H1 (cell line): ENCODE measurements around the gene NLRP7. TPM values are rescaled to one million over a fixed set of nuclear protein-coding genes. Genes with fewer than 3 reads are reported as not detected.

Source experiments
- CTCF ChIA-PET: fragments of 300-600 bp; sonication (Branson Sonifier 250); formaldehyde crosslinking; loops from one replicate; lab custom pipeline; 2021; ENCODE audit not compliant: partially characterized antibody; lab: Charles Lee
- POLR2A ChIA-PET: fragments of 300-600 bp; sonication (Branson Sonifier 250); formaldehyde crosslinking; loops from one replicate; lab custom pipeline; 2021; ENCODE audit warnings: inconsistent platforms; ENCODE audit not compliant: partially characterized antibody; lab: Charles Lee
- DNase-seq, 2 experiments: peaks; one replicate each; pipeline versions ENCODE4 v3.0.0 to v3.0.0-alpha.2; 2010 to 2022; ENCODE audit warnings: low spot score in 2 of 2, low read depth in 1 of 2, mixed read lengths in 1 of 2
- FAIRE-seq: peaks from 2 replicates; lab custom pipeline; 2011; peaks lifted over from hg19 to GRCh38; lab: Jason Lieb, UNC
- H2AFZ ChIP-seq: 2 replicates; pipeline ENCODE4 v1.8.1; 2012; ENCODE audit warnings: low read length, inconsistent platforms
- H2AK5ac ChIP-seq: 2 replicates; pipeline ENCODE4 v1.6.1; 2013; ENCODE audit warnings: low read depth, low read length
- H2BK120ac ChIP-seq: replicated peaks from 2 replicates; pipeline ENCODE3; 2013; ENCODE audit warnings: low read depth, low read length, inconsistent platforms
- H2BK12ac ChIP-seq: 2 replicates; pipeline ENCODE4 v1.6.1; 2013; ENCODE audit warnings: low read depth, low read length
- H2BK15ac ChIP-seq: 2 replicates; pipeline ENCODE4 v1.6.1; 2013; ENCODE audit warnings: low read length
- H2BK20ac ChIP-seq: 2 replicates; pipeline ENCODE4 v1.6.1; 2013; ENCODE audit warnings: low read length
- H2BK5ac ChIP-seq: 2 replicates; pipeline ENCODE4 v1.6.1; 2013; ENCODE audit warnings: low read depth, low read length
- H3K14ac ChIP-seq: 2 replicates; pipeline ENCODE4 v1.6.1; 2013; ENCODE audit warnings: inconsistent platforms; ENCODE audit not compliant: insufficient read length
- H3K18ac ChIP-seq: 2 replicates; pipeline ENCODE4 v1.6.1; 2013; ENCODE audit warnings: low read length; ENCODE audit errors: extremely low read depth
- H3K23ac ChIP-seq: 2 replicates; pipeline ENCODE4 v1.6.1; 2013; ENCODE audit warnings: inconsistent platforms; ENCODE audit not compliant: insufficient read length
- H3K23me2 ChIP-seq: 2 replicates; pipeline ENCODE4 v1.6.1; 2013; ENCODE audit warnings: low read depth, low read length
- H3K27ac ChIP-seq: 2 replicates; pipeline ENCODE4 v1.6.1; 2011; ENCODE audit warnings: low read depth, low read length, inconsistent platforms
- H3K27me3 ChIP-seq, 4 experiments: replicated peaks in 1 of 4; 1 replicate in 1 of 4; 2 replicates in 3 of 4; pipeline versions ENCODE4 v1.6.1 to v1.8.1; 2011 to 2013; ENCODE audit warnings: low read length in 3 of 4, mild to moderate bottlenecking in 3 of 4, inconsistent platforms in 2 of 4, mixed read lengths in 2 of 4, moderate library complexity in 1 of 4; ENCODE audit not compliant: control insufficient read depth in 3 of 4, insufficient read depth in 3 of 4; ENCODE audit errors: extremely low read depth in 1 of 4
- H3K36me3 ChIP-seq, 4 experiments: 2 replicates each; pipeline versions ENCODE4 v1.6.1 to v1.8.1; 2011 to 2013; ENCODE audit warnings: mild to moderate bottlenecking in 4 of 4, low read length in 3 of 4, moderate library complexity in 2 of 4, control low read depth in 1 of 4, inconsistent platforms in 1 of 4; ENCODE audit not compliant: insufficient read depth in 4 of 4, control insufficient read depth in 2 of 4
- H3K4ac ChIP-seq: replicated peaks from 2 replicates; pipeline ENCODE3; 2013; ENCODE audit warnings: low read length, low read depth, mixed read lengths, inconsistent platforms; ENCODE audit not compliant: insufficient read length
- H3K4me1 ChIP-seq, 4 experiments: replicated peaks in 1 of 4; 1 replicate in 1 of 4; 2 replicates in 3 of 4; pipeline versions ENCODE4 v1.6.1 to v1.8.1; 2011 to 2013; ENCODE audit warnings: low read length in 3 of 4, inconsistent platforms in 2 of 4, mixed read lengths in 1 of 4; ENCODE audit not compliant: insufficient read depth in 4 of 4, control insufficient read depth in 3 of 4
- H3K4me2 ChIP-seq, 2 experiments: 2 replicates each; pipeline versions ENCODE4 v1.6.1 to v1.8.1; 2011 to 2013; ENCODE audit warnings: low read depth in 2 of 2, low read length in 2 of 2, control low read depth in 1 of 2, inconsistent platforms in 1 of 2, mild to moderate bottlenecking in 1 of 2; ENCODE audit not compliant: insufficient read depth in 1 of 2
- H3K4me3 ChIP-seq, 4 experiments: fragments of 200-600, 300-600 bp in 1 of 4; sonication (generic), shearing (Covaris generic), sonication (Bioruptor Twin) in 1 of 4; 2 replicates each; pipeline versions ENCODE4 v1.5.1 to v1.8.1; 2011 to 2016; ENCODE audit warnings: low read length in 4 of 4, low read depth in 3 of 4, control low read depth in 2 of 4, inconsistent platforms in 2 of 4, mild to moderate bottlenecking in 2 of 4, mixed read lengths in 1 of 4, moderate library complexity in 1 of 4; ENCODE audit not compliant: insufficient read depth in 2 of 4; ENCODE audit errors: extremely low read depth in 1 of 4
- H3K56ac ChIP-seq: replicated peaks from 2 replicates; pipeline ENCODE3; 2013; ENCODE audit warnings: low read depth, mild to moderate bottlenecking, mixed read lengths, low read length, inconsistent platforms; ENCODE audit not compliant: insufficient read length
- H3K79me1 ChIP-seq: 2 replicates; pipeline ENCODE4 v1.6.1; 2013; ENCODE audit warnings: low read depth, low read length, control low read depth
- H3K79me2 ChIP-seq, 2 experiments: 2 replicates each; pipeline versions ENCODE4 v1.6.1 to v1.8.1; 2012 to 2013; ENCODE audit warnings: low read length in 2 of 2, mild to moderate bottlenecking in 2 of 2, inconsistent platforms in 1 of 2; ENCODE audit not compliant: insufficient read depth in 2 of 2, control insufficient read depth in 1 of 2
- H3K9ac ChIP-seq, 4 experiments: replicated peaks in 1 of 4; 1 replicate in 1 of 4; 2 replicates in 3 of 4; pipeline versions ENCODE4 v1.6.1 to v1.8.1; 2011 to 2013; ENCODE audit warnings: low read depth in 3 of 4, low read length in 3 of 4, control low read depth in 2 of 4, mild to moderate bottlenecking in 2 of 4, moderate library complexity in 2 of 4, inconsistent platforms in 1 of 4; ENCODE audit errors: extremely low read depth in 1 of 4
- H3K9me3 ChIP-seq, 2 experiments: 2 replicates each; pipeline versions ENCODE4 v1.6.1 to v1.8.1; 2012 to 2013; ENCODE audit warnings: mild to moderate bottlenecking in 2 of 2, moderate library complexity in 2 of 2, control low read depth in 1 of 2, inconsistent platforms in 1 of 2, low read depth in 1 of 2, low read length in 1 of 2, mixed read lengths in 1 of 2; ENCODE audit not compliant: insufficient read depth in 2 of 2
- H4K20me1 ChIP-seq, 2 experiments: replicated peaks in 1 of 2; 2 replicates each; pipeline versions ENCODE3 to v1.8.1; 2011 to 2013; ENCODE audit warnings: inconsistent platforms in 2 of 2, low read length in 2 of 2, mild to moderate bottlenecking in 1 of 2; ENCODE audit not compliant: insufficient read depth in 2 of 2, control insufficient read depth in 1 of 2
- H4K5ac ChIP-seq: 2 replicates; pipeline ENCODE4 v1.6.1; 2013; ENCODE audit warnings: low read length, low read depth, mixed read lengths, inconsistent platforms; ENCODE audit not compliant: insufficient read length
- H4K8ac ChIP-seq: 2 replicates; pipeline ENCODE4 v1.8.0; 2013; ENCODE audit warnings: mild to moderate bottlenecking, moderate library complexity, low read length, inconsistent platforms; ENCODE audit not compliant: insufficient read depth; ENCODE audit errors: extremely low read depth
- H4K91ac ChIP-seq: replicated peaks from 2 replicates; pipeline ENCODE3; 2013; ENCODE audit warnings: low read length, mixed read lengths, inconsistent platforms; ENCODE audit not compliant: insufficient read length
- CTCF ChIP-seq, 3 experiments: IDR thresholded peaks; 1 replicate in 2 of 3; 2 replicates in 1 of 3; pipeline versions ENCODE4 v1.5.1 to v1.6.1; 2011; ENCODE audit warnings: low read length in 3 of 3, mild to moderate bottlenecking in 3 of 3, inconsistent platforms in 2 of 3, low read depth in 1 of 3, moderate library complexity in 1 of 3; ENCODE audit not compliant: insufficient read depth in 1 of 3; ENCODE audit errors: control extremely low read depth in 1 of 3
- FOSL1 ChIP-seq: IDR thresholded peaks from 2 replicates; pipeline ENCODE4 v1.6.1; 2011; ENCODE audit warnings: mild to moderate bottlenecking, low read depth, low read length, moderate library complexity; ENCODE audit not compliant: insufficient read depth
- NRF1 ChIP-seq: IDR thresholded peaks from 2 replicates; pipeline ENCODE4 v1.6.1; 2011; ENCODE audit warnings: mild to moderate bottlenecking, low read depth, low read length, improper control_type of control experiment
- RBBP5 ChIP-seq: IDR thresholded peaks from 2 replicates; pipeline ENCODE4 v1.7.1; 2012; ENCODE audit warnings: low read depth, mild to moderate bottlenecking, inconsistent platforms, low read length, moderate library complexity, borderline replicate concordance
- RFX5 ChIP-seq: IDR thresholded peaks from 2 replicates; pipeline ENCODE4 v1.6.1; 2011; ENCODE audit warnings: low read depth, low read length, improper control_type of control experiment, borderline replicate concordance
- SAP30 ChIP-seq: fragments of 300-600 bp; sonication (generic); IDR thresholded peaks from 2 replicates; pipeline ENCODE4 v1.7.1; 2012; ENCODE audit warnings: low read length, moderate library complexity, mild to moderate bottlenecking, inconsistent platforms; ENCODE audit not compliant: insufficient read depth, insufficient replicate concordance
- SIN3A ChIP-seq, 2 experiments: IDR thresholded peaks in 1 of 2; conservative IDR thresholded peaks in 1 of 2; 2 replicates each; pipeline ENCODE4 v1.6.1; 2011 to 2012; ENCODE audit warnings: low read length in 2 of 2, improper control_type of control experiment in 1 of 2, low read depth in 1 of 2, mild to moderate bottlenecking in 1 of 2
- SP2 ChIP-seq: IDR thresholded peaks from 2 replicates; pipeline ENCODE4 v1.6.1; 2012; ENCODE audit warnings: mild to moderate bottlenecking, low read length, inconsistent platforms
- TBP ChIP-seq: IDR thresholded peaks from 2 replicates; pipeline ENCODE4 v1.6.1; 2011; ENCODE audit warnings: low read depth, low read length, improper control_type of control experiment
- ZNF274 ChIP-seq: IDR thresholded peaks from 2 replicates; pipeline ENCODE4 v1.7.0; 2012; ENCODE audit warnings: low read length, borderline replicate concordance; ENCODE audit errors: extremely low read depth
- WGBS, 2 experiments: shearing (Covaris generic) in 1 of 2; methylation state at CpG; one replicate each; pipeline versions ENCODE4 v1.1.6 to v1.1.7; 2013 to 2015; ENCODE audit warnings: low lambda C conversion rate in 2 of 2, mixed read lengths in 2 of 2, inconsistent platforms in 1 of 2, low coverage in 1 of 2, missing lambda C conversion rate in 1 of 2; ENCODE audit not compliant: insufficient replicate concordance in 2 of 2, insufficient coverage in 1 of 2, insufficient read length in 1 of 2; ENCODE audit errors: extremely low coverage in 1 of 2, missing lambda C conversion rate in 1 of 2; 5-methylcytosine and 5-hydroxymethylcytosine counted together
- polyA plus RNA-seq, 7 experiments: library from polyadenylated mRNA; depleted of rRNA in 3 of 7; stranded (reverse) in 5 of 7; unstranded in 2 of 7; fragments of >200 nt in 5 of 7; fragments of 200-250 nt in 2 of 7; gene quantifications; 1 replicate in 5 of 7; 2 replicates in 1 of 7; 4 replicates in 1 of 7; pipeline versions ENCODE4 v1.2.1 to v1.2.3, GENCODE V29; 2011 to 2013; ENCODE audit warnings: missing spikeins in 2 of 7, mixed read lengths in 2 of 7
- total RNA-seq: library from RNA; stranded (reverse); fragmentation: NEBNext Ultra II Directional; extraction: Animal tissue kit (Norgen Biotek cat#: 25700); gene quantifications from 2 replicates; pipeline ENCODE4 v1.2.1, GENCODE V29; 2021

NLRP7 gene
- total and polyA plus RNA-seq, 2 of the 8 experiments (the other 6 are each of a cell fraction or from before 2014, with no cell fraction given), result 0.91 to 1.2 TPM

- H3K23ac ChIP-seq, result no peak overlapping the region
- H3K23me2 ChIP-seq, result no peaks in the 10 kb centered on the region
- no peak overlapping the region for H3K4ac ChIP-seq
- no peak overlapping the region for H2BK12ac ChIP-seq
- no peaks in the 10 kb centered on the region for H3K79me1 ChIP-seq
- no peak overlapping the region for H3K14ac ChIP-seq
- no peak overlapping the region for H2BK5ac ChIP-seq
- H4K8ac ChIP-seq, result no peak overlapping the region
- H2BK20ac ChIP-seq, result no peak overlapping the region
- H2BK120ac ChIP-seq, result no peak overlapping the region
- no peak for TF ChIP-seq RBBP5
- no peak for TF ChIP-seq ZNF274
- TF ChIP-seq RFX5, result no peak
- TF ChIP-seq SIN3A (conservative IDR thresholded peaks at IDR 0.05 in 1 of 2, IDR thresholded peaks at IDR 0.05 in 1 of 2; ENCODE audit: low read depth in 1 of 2, low read length in 2 of 2), result no peak
- TF ChIP-seq FOSL1, result no peak
- no peak for TF ChIP-seq NRF1
- TF ChIP-seq SAP30, result no peak
- TF ChIP-seq SP2, result no peak
- no peak for TF ChIP-seq TBP
- TF ChIP-seq CTCF (IDR thresholded peaks at IDR 0.05; ENCODE audit: control extremely low read depth in 1 of 3, insufficient read depth in 1 of 3, low read depth in 1 of 3, low read length in 3 of 3), result no peak
- H4K91ac ChIP-seq, result no peak overlapping the region
- WGBS, 2 experiments, result 87% methylated on average over 8 of the region's 8 CpGs; no CpG with 5 or more reads in 1 of the 2 experiments
- no peak overlapping the region for H3K4me3 ChIP-seq
- no peaks in the 10 kb centered on the region for H3K36me3 ChIP-seq
- ChIA-PET CTCF (interaction anchor here (0.8 kb wide), 1 partner anchor 68 kb away, joined by 3 read pairs; no protein-coding TSS in a partner anchor), POLR2A (no interaction called here)
- H3K4me1 ChIP-seq, result no peaks in the 10 kb centered on the region
- no peak overlapping the region for H2AFZ ChIP-seq
- no peak overlapping the region for H3K27ac ChIP-seq
- no peak overlapping the region for H2AK5ac ChIP-seq
- H4K20me1 ChIP-seq, result no peaks in the 10 kb centered on the region
- H3K4me2 ChIP-seq, result no peak overlapping the region
- no peak overlapping the region for H2BK15ac ChIP-seq
- no peak overlapping the region for H3K9ac ChIP-seq
- no peaks in the 10 kb centered on the region for H3K27me3 ChIP-seq
- no peaks in the 10 kb centered on the region for H3K9me3 ChIP-seq
- DNase-seq (no peak), FAIRE-seq (no peak)
- no peak overlapping the region for H3K56ac ChIP-seq
- H3K18ac ChIP-seq, result no peak overlapping the region
- no peaks in the 10 kb centered on the region for H3K79me2 ChIP-seq
- no peak overlapping the region for H4K5ac ChIP-seq
Observed at GRCh38 chr19:54959840-54960239, 12.5 kb upstream of the NLRP7 start.
